Measurements from ENCODE around the gene ROCK2. TPM values are rescaled to one million over a fixed set of nuclear protein-coding genes. Genes with fewer than 3 reads are reported as not detected.

The ROCK2 gene
- total and polyA plus RNA-seq, 2 of the 13 experiments (the other 11 are each of a cell fraction or from before 2014, with no cell fraction given) = 38.1 to 119 TPM

- TF ChIP-seq KIAA2018 (CRISPR knock-in tag; IDR thresholded peaks at IDR 0.05; ENCODE audit: borderline replicate concordance) (peak; percentile 69; the same call in 1 of the 2 replicates), MTA1 (CRISPR knock-in tag; IDR thresholded peaks at IDR 0.05; ENCODE audit: borderline replicate concordance) (peak; percentile 100), ZNF558 (CRISPR knock-in tag; IDR thresholded peaks at IDR 0.05; ENCODE audit: borderline replicate concordance) (peak; percentile 32; the same call in 1 of the 2 replicates), ELF4 (CRISPR knock-in tag; IDR thresholded peaks at IDR 0.05; ENCODE audit: borderline replicate concordance) (peak; percentile 90; the same call in 1 of the 2 replicates), NONO (IDR thresholded peaks at IDR 0.05) (no peak), NONO (CRISPR knock-in tag; conservative IDR thresholded peaks at IDR 0.05) (peak; percentile 100), FOXK2 (IDR thresholded peaks at IDR 0.05) (peak; percentile 50; the same call in 1 of the 2 replicates), ZNF878 (CRISPR knock-in tag; IDR thresholded peaks at IDR 0.05) (peak; percentile 98; the same call in 1 of the 2 replicates), TGIF2 (CRISPR knock-in tag; IDR thresholded peaks at IDR 0.05) (peak; percentile 92; the same call in 1 of the 2 replicates), ZNF251 (CRISPR knock-in tag; IDR thresholded peaks at IDR 0.05) (no peak), SIX4 (CRISPR knock-in tag; IDR thresholded peaks at IDR 0.05) (peak; percentile 96), POLR2G (IDR thresholded peaks at IDR 0.05; ENCODE audit: low read depth, low read length) (peak; percentile 76), RARA (CRISPR knock-in tag; IDR thresholded peaks at IDR 0.05) (peak; percentile 100), TSC22D2 (CRISPR knock-in tag; IDR thresholded peaks at IDR 0.05; ENCODE audit: borderline replicate concordance) (peak; percentile 84), CAMTA2 (CRISPR knock-in tag; IDR thresholded peaks at IDR 0.05; ENCODE audit: borderline replicate concordance) (no peak; the same call in 1 of the 2 replicates), ESRRA (CRISPR knock-in tag; IDR thresholded peaks at IDR 0.05; ENCODE audit: low read depth) (peak; percentile 98), KDM5B (CRISPR knock-in tag; IDR thresholded peaks at IDR 0.05; ENCODE audit: borderline replicate concordance) (peak; percentile 95; the same call in 1 of the 2 replicates), MXD4 (CRISPR knock-in tag; IDR thresholded peaks at IDR 0.05) (peak; percentile 91)
- TF ChIP-seq, protein P1, sequence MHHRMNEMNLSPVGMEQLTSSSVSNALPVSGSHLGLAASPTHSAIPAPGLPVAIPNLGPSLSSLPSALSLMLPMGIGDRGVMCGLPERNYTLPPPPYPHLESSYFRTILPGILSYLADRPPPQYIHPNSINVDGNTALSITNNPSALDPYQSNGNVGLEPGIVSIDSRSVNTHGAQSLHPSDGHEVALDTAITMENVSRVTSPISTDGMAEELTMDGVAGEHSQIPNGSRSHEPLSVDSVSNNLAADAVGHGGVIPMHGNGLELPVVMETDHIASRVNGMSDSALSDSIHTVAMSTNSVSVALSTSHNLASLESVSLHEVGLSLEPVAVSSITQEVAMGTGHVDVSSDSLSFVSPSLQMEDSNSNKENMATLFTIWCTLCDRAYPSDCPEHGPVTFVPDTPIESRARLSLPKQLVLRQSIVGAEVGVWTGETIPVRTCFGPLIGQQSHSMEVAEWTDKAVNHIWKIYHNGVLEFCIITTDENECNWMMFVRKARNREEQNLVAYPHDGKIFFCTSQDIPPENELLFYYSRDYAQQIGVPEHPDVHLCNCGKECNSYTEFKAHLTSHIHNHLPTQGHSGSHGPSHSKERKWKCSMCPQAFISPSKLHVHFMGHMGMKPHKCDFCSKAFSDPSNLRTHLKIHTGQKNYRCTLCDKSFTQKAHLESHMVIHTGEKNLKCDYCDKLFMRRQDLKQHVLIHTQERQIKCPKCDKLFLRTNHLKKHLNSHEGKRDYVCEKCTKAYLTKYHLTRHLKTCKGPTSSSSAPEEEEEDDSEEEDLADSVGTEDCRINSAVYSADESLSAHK (CRISPR knock-in tag; IDR thresholded peaks at IDR 0.05; ENCODE audit: borderline replicate concordance) = peak; percentile 91; the same call in 1 of the 2 replicates
- TF ChIP-seq, protein P2, sequence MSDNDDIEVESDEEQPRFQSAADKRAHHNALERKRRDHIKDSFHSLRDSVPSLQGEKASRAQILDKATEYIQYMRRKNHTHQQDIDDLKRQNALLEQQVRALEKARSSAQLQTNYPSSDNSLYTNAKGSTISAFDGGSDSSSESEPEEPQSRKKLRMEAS (IDR thresholded peaks at IDR 0.05) = peak; percentile 98
Observed at GRCh38 chr2:11357428-11357972, 13.1 kb upstream of the ROCK2 start (continued).

Data from HepG2 (cell line).